GM19395 (cell line): Measurements from ENCODE around the gene CMPK2.
"Not testable (repeated sequence)": the region's sequence is repeated elsewhere in the genome, so short reads cannot be mapped to it uniquely, and the experiment has no call there.

ENCODE experiments used
- ATAC-seq: cut with Tn5 transposase; IDR thresholded peaks from one replicate; pipeline ENCODE4 v1.9.1; 2021; ENCODE audit warnings: mild to moderate bottlenecking, moderate library complexity; ENCODE audit not compliant: unreplicated experiment

Gene CMPK2, protein sequence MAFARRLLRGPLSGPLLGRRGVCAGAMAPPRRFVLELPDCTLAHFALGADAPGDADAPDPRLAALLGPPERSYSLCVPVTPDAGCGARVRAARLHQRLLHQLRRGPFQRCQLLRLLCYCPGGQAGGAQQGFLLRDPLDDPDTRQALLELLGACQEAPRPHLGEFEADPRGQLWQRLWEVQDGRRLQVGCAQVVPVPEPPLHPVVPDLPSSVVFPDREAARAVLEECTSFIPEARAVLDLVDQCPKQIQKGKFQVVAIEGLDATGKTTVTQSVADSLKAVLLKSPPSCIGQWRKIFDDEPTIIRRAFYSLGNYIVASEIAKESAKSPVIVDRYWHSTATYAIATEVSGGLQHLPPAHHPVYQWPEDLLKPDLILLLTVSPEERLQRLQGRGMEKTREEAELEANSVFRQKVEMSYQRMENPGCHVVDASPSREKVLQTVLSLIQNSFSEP

DNA sequence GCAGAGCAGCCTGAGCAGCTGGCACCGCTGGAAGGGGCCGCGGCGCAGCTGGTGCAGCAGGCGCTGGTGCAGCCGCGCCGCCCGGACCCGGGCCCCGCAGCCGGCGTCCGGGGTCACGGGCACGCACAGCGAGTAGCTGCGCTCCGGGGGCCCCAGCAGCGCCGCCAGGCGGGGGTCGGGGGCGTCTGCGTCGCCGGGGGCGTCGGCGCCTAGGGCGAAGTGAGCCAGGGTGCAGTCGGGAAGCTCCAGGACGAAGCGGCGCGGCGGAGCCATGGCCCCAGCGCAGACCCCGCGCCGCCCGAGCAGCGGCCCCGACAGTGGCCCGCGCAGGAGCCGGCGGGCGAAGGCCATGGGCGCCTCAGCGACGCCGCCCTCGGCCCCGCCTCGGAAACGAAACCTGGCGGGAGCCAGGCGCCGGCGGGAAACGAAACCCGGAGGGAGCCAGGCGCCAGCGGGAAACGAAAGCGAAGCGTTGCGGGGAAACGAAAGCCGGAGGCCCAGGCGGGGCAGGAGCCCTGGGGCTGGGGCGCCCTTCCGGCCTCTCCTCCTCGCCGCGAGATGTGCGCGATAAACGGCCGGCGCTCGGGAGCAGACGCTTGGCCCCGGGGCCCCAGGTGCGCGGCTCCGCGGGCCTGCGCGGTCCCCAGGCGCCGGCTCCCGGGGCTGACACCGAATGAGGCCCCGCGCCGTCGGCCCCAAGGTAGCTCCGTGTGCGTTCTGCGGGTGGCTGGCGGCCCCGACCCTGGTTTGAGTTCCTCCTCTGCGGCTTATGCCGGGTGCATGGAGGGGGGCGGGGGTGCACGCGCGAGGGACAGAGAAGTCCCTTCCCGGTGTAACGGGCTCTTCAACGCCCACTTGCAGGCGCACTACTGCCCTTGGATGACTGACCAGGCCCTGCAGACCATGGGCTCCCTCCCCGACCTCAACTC, at the start of gene CMPK2:
Gene CMPK2 (minus strand): TSS at position 562 of the 929 bp plus-strand sequence. CDS start 211 bp downstream, at position 351.
- ATAC-seq = peak; percentile 80

DNA sequence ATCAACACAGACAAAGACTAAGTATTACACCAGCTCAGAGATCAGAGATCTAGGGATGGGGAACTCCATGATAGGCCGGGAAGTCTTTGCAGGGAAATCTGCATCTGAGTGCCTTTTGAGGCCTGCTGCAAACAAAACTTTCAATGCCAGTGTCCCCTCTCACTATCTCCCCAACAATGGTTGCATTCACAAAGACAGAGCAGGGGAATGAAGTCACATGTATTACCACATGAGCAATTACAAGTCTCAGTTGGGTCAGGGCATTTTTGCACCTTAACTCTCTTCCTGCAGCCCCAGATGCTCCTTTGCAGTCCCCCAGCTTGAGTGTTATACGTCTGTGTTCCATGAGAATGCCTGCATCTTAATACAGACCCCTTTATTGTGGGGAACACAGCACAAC, 49.7 kb upstream of the CMPK2 start:
- no peak for ATAC-seq

DNA sequence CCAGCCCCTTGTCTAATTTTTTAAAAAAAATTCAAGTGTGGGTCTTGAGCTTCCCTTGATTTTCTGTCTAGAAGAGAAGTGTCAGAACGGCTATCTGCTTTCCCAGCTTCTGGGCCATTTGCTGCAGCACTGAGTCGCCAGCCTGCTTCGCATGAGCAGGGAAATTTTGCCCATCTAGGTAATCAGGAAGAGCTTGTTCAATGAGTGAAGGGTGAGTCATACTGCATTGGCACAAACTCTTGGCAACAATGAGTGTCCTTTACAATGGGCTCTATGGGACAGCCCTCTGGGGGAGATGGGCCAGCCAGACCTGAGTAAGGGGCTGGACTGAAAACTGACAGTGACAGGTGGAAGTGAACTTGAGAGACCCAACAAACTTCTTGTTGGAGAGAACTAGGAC, 49.1 kb upstream of the CMPK2 start:
- ATAC-seq = no peak

DNA sequence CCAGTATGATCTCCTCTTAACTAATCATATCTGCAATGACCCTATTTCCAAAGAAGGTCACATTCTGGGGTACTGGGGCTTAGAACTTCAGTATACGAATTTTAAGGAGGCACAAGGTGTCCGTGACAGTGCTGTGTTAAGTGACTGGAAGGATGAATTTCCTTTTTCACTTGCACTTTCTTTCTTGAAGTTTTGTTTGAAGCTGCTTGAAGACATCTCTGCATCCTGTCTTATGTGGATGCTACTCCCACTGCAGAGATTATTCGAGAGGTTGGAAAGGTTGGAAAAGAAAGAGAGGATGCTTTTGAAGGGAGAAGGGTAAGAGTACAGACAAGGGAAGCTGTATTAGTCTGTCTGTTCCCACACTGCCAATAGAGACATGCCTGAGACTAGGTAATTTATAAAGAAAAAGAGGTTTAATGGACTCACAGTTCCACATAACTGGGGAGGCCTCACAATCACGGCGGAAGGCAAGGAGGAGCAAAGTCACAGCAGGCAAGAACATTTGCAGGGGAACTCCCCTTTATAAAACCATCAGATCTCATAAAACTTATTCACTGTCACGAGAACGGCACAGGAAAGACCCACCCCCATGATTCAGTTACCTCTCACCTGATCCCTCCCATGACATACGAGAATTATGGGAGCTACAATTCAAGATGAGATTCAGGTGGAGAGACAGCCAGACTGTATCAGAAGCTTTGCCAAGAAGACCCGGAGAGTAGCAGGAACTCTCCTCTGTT, 47.9 kb upstream of the CMPK2 start:
- no peak for ATAC-seq

DNA sequence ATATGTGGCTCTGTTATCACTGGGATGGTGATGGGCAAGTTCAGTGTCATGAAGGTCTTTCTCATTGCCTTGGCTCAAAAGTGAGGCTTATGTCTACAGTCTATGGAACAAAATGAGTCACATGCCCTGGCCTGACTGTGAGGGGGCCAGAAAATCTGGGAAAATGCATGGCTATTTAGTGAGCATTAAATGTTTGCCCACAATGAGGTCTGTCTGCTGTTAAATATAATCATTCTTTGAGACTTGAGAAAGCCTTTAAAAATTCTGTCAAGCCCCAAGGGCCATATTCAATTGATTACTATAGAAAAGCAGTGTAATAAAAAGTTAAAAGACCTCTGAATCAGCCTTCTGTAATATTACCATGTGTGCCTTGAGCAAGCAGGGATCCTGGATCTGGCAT, 46.0 kb upstream of the CMPK2 start:
- no peak for ATAC-seq

DNA sequence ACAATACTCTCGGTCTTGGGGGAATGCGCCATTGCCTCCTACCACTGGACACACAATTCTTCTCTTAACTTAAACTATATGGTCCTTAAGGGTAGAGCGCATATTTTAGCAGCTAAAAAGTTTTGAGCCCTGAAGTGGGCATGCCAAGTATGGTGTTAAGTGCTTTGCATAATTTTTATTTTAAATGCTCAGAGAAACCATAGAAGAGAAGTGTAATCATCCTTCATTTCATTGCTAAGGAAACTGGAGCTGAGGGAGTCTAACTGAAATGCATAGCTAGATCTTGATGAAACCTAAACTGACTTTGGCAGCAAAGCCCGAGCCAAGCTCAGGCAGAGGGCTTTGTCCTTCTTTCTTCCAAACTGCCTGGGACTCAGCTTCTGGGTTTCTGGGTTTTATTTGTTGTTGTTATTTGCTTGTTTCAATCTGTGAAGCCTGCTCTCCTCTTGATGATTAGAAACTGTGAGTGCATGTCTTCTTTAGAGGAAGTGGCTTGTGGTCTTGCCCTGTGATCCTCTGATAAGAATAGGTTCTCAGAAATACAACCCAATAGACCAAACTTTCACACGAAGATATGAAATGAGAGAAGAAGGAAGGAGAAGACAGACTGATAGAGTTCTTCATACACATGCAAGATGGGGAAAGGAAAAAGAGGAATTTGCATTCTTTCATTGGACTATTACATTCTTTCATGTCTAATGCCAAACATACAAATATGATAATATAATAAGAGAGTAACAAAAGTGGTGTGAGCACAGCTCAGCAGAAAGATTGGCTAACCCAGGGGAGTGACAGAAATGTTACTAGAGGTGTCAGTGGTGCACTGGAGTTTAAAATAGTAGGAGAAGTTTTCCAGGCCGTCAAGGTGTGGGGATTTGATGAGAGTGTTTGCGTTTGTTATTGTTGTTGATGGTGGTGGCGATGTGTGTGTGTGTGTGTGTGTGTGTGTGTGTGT, 44.0 kb upstream of the CMPK2 start:
- peak; percentile 99 for ATAC-seq

DNA sequence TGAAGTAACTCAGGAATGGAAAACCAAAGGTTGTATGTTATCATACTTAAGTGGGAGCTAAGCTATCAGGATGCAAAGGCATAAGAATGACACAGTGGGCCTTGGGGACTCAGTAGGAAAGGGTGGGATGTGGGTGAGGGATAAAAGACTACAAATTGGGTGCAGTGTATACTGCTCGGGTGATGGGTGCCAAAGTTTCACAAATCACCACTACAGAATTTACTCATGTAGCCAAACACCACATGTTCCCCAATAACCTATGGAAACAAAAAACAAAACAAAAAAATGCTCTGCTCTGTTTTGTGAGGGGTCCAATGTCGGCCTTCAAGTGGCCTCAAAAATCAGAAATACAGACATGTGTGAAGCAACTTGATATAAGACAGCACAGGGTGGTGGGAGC, 42.6 kb upstream of the CMPK2 start:
- no peak for ATAC-seq

DNA sequence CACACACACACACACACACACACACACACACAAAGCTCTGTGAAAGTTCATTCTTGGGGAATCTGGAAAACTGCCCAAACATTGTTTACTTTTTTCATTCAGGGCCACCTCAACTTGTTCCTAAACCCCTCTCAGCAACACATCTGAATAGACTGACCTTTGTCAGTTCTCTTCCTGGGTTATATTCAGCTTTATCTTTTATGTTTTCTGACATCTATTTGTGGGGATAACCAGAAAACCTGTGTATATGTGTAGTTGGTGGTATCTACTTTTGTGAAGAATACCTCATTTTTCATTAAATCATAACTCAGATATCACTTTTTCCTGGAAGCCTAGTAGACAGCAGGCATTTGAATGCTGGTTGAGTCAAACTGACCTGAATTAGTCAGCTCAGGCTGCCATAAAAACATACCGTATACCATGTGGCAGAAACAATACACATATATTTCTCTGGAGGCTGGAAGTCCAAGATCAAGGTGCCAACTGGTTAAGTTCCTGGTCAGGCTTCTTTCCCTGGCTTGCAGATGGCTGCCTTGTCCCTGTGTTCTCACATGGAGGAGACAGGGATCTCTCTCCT, 40.5 kb upstream of the CMPK2 start:
- ATAC-seq = no peak

DNA sequence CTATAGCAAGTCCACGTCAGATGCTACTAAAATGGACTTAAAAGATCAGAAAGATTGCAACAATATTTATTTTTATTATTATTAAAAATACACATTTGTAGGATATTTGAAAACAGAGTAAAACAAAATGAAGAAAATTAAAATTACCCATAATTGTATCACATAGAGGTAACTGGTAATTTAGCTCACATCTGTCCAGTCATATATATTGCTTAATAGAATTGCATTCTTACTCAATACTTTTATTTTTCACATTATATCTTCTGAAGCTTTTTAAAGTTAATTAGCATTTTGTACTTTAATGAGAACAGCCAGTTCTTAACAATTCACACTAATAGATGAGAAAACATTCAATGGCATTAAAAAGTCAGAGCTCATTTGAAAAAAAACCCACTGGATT, 40.0 kb upstream of the CMPK2 start:
- no peak for ATAC-seq

DNA sequence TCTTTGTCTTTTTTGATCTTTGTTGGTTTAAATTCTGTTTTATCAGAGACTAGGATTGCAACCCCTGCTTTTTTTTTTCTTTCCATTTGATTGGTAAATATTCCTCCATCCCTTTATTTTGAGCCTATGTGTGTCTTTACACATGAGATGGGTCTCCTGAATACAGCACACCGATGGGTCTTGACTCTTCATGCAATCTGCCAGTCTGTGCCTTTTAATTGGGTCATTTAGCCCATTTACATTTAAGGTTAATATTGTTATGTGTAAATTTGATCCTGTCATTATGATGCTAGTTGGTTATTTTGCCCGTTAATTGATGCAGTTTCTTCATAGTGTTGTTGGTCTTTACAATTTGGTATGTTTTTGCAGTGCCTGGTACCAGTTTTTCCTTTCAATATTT, 36.9 kb upstream of the CMPK2 start:
- ATAC-seq = not testable (repeated sequence)

DNA sequence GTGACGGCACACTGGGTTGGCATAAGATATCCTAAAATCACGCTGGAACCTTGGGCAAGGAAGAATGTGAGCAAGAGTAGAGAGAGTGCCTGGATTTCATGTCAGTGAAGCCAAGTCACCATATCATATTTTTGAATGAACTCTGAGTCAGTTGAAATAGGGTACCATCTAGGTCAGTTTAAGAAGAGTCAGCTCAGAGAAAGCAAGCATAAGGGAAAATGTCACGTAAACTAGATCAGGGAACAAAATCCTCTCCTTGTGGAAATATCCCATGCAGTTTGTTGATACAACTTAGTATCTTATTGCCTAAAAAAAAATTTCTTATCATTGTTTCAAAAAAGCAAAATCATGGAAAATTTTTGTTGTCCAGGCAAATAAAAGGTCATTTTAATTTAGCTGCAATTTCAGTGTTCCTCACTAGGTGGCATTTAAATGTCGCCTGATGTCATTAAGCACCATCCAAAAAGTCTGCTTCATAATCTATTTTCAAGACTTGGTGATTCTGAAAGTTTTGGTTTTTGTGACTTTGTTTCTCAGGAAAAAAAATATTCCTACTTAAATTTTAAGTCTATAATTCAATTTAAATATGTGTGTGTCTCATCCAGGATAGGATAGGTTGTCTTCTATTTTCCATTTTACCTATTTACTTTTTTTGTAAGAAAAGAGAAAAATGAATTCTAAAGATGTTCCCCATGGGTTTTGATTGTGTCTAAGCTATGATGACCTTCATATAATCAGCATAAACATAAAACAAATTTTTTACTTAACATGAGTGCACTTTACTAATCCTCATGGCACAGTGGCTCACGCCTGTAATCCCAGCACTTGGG, 31.4 kb upstream of the CMPK2 start:
- no peak for ATAC-seq

DNA sequence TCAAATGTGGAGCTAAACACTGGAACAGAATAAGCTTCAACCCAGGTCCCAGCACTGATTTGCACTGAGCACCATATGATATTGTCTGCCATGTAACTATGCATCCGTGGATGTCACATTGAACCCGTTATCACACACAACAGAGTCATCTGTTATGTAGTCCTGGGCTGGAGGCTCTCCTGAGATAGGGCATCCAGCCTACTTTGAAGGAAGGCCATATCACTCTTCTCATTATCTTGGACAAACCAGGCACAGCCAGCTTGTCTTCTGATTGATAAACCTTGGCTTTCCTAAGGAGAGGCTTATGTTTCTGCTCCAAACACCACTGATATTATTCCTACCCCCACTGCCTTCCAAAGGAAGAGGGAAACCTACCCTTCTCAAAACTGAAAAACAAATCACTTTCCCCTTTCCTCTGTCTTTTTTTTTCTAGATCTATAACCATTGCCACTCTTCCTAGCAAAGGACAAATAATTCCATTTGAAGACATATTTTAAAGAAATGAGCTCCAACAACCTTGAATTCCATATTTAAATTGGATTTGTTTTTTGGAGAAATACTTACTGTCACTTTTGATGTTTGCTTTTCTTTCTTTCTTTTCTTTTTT, 28.3 kb upstream of the CMPK2 start:
- ATAC-seq = no peak

DNA sequence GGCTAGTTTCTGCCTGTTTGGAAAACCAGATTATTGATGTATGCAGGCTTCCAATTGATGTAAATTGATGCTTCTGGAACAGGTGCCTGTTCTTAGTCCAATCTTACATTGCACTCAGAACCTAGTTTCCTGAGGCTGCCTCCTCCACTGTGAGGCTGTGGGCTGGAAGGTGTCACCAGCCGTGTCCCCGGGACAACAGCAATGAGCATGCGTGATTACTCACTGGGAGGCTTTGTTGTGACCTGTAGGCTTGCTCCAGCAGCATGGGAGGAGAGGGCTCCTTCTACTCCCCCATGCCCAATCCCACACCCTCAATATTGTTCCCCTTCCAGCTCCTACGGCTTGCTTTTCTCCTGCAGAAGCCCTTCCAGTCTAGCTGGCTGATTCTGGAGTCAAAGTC, 23.0 kb upstream of the CMPK2 start:
- ATAC-seq = no peak

DNA sequence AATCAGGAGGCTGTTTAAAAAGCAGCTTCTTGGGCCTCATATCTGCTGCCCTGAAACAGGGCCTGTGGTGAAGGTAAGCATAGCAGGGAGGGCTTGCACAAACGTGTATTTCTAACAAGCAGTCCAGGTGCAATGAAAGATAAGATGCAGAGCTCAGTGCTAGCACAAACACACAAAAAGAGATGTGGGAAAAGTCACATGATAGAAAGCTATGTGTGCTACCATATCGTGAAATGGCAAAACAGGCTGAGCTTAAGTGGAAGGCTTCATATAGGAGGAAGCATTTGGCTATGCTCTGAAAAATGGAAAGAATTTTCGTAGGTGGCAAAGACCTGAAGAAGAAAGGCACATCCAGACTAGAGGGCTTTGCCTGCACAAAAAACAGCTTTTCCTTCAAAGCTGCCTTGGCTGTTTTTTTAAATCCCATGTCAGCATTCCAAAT, 22.1 kb upstream of the CMPK2 start:
- ATAC-seq = no peak

DNA sequence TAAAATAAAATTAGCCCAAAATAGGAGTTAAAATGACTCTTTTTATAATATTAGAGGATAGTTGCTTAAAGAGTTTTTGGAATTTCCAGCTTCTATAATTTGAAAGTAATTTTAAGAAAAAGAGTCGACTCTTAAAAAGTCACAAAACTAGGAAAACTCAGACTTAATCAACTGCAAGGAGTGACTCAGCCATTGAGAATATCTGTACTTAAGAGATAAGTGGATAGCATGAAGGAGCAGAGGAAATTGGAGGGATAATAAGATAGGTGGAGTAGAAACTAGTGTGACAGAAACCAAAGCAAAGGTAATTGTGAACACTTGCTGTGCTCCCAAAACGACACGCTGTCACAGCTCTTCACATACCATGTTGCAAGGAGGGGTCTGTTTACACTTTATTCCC, 20.3 kb upstream of the CMPK2 start:
- ATAC-seq = no peak

DNA sequence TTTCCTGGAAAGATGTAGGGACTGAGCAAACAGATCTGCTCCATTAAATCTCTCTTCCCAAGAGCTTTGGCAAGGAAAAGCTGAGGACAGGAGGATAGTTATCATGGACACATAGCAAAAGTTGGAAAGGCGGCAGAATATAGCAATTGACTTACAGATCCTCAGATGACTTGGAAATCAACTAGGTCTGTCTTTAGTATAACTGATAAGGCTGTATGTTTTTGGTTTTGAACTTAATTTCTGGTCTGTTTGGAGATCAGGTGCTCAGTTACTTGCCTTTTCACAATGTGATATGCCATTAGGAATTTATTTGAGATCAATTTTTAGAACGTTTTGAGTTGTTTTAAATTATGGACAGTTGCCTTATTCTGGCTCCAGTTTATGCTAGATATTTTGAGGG, 19.8 kb upstream of the CMPK2 start:
- ATAC-seq = no peak

DNA sequence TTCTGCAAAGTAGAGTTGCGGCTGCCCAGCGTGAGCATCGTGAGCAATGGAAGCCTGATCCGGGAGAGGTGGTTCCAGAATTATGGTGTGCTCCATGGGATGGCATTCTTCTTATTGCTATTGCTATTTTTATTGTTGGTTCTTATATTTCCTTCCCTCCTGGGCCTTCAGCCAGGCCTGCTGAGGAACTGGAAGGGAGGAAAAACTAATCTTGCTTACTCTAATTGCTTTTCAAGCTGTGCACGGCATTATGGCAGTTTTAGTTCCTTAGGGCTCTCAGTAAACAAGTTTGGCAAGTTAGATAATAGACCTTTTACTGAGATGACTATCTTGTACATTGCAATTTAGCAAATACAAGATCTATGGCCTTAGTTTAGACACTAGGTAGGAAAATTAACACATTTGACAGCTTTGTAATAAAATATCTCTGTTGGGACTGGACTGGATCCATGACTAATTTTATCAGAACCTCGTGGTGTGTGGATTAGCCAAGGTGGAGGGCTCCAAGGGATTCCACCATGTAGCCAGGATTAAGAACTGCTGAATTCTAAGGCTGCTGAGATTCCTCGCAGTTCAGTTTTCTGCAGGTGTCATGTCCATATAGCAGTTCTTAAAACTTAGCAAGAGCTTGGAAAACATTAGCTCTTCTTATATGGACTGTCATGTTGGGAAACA, 17.9 kb upstream of the CMPK2 start:
- no peak for ATAC-seq

DNA sequence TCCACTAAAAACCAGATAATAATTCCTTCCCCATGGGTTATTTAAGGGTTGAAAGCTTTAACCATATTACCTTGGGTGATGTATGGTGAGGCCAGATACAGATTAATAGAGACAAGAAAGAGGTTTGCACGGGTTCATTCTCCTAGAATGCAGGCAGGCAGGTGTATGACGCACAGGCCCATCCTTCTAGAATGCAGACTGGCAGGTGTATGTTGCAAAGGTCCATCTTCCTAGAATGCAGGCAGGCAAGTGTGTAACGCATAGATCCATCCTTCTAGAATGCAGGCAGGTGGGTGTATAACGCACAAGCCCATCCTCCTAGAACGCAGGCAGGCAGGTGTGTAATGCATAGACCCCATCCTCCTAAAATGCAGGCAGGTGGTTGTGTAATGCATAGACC, 15.8 kb upstream of the CMPK2 start:
- ATAC-seq = no peak
